ENCODE measurements around the gene ALK. TPM values are rescaled to one million over a fixed set of nuclear protein-coding genes. Genes with fewer than 3 reads are reported as not detected.

ALK gene
- polyA plus RNA-seq, 3 donors = not detected

DNA sequence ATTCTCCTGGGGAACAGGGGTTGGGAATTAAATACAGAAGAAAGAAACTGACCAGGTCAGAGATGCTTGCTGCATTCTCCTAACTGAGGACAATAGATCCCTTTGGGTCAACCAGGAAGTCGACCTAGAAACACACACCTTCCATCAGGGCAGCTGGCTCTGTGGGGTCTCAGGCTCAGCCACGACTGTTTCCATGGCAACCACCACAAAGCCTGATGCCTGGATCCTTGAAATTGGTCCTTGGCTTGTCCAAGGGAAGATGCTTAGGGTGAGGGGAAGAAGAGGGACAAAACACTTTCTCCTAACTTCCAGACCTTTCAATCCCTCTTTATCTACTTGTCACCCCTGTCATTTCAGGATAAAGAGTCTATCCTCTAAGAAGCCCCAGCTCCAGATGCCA is 194.4 kb downstream of the ALK start:
- whole genome bisulfite sequencing (ENCODE audit: insufficient coverage) = 67% methylated on average over 1 of the region's 2 CpGs

DNA sequence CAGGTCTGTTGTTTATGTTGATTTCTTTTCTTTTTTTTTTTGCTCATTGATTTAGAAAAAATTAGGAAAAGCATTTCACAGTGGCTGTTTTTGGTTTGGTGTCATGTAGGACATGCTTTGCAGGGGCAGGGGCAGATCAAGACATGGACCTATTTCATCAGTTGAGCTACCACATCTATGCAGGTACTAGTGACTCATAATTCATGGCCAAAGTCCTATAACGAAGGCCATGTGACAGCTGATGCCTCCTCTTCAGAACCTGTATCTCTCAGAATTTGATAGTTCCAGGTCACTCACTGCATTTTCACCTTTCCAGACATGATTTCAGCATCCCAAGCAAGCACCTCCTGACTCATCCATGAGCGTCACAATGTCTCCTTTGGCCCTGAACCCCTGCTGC is 195.8 kb downstream of the ALK start:
- Histone ChIP-seq H4K20me1 (ENCODE audit: insufficient read depth, low read length) (no peaks in the 10 kb centered on the region), H3K4me3 (replicated peaks in 1 of 3; ENCODE audit: low read depth in 2 of 3, low read length in 3 of 3) (no peak overlapping the region), H3K4me2 (replicated peaks; ENCODE audit: extremely low read depth, low read length, poor library complexity, severe bottlenecking) (no peak overlapping the region), H3K9ac (ENCODE audit: insufficient read depth, low read length, poor library complexity, severe bottlenecking) (no peak overlapping the region), H3K4me1 (ENCODE audit: control insufficient read depth in 1 of 2, insufficient read depth in 2 of 2, low read length in 2 of 2) (no peaks in the 10 kb centered on the region), H3K27me3 (ENCODE audit: control insufficient read depth in 2 of 2, insufficient read depth in 2 of 2, low read length in 2 of 2) (no peaks in the 10 kb centered on the region), H3K36me3 (replicated peaks in 1 of 2; ENCODE audit: control insufficient read depth in 1 of 2, insufficient read depth in 2 of 2, low read length in 2 of 2) (no peaks in the 10 kb centered on the region), H3K9me3 (replicated peaks in 1 of 2; ENCODE audit: control insufficient read depth in 1 of 2, insufficient read depth in 1 of 2, low read length in 2 of 2) (no peaks in the 10 kb centered on the region), H2AFZ (ENCODE audit: insufficient read depth, low read depth, low read length, poor library complexity, severe bottlenecking) (no peak overlapping the region), H3K79me2 (ENCODE audit: insufficient read depth, low read length) (no peaks in the 10 kb centered on the region), H3K27ac (ENCODE audit: low read depth in 1 of 2, low read length in 2 of 2) (no peak overlapping the region)
- no peak overlapping the region for H3K4me3 Mint-ChIP-seq
- TF ChIP-seq, protein P1, sequence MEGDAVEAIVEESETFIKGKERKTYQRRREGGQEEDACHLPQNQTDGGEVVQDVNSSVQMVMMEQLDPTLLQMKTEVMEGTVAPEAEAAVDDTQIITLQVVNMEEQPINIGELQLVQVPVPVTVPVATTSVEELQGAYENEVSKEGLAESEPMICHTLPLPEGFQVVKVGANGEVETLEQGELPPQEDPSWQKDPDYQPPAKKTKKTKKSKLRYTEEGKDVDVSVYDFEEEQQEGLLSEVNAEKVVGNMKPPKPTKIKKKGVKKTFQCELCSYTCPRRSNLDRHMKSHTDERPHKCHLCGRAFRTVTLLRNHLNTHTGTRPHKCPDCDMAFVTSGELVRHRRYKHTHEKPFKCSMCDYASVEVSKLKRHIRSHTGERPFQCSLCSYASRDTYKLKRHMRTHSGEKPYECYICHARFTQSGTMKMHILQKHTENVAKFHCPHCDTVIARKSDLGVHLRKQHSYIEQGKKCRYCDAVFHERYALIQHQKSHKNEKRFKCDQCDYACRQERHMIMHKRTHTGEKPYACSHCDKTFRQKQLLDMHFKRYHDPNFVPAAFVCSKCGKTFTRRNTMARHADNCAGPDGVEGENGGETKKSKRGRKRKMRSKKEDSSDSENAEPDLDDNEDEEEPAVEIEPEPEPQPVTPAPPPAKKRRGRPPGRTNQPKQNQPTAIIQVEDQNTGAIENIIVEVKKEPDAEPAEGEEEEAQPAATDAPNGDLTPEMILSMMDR (IDR thresholded peaks at IDR 0.05) = no peak
- H3K9me3 Mint-ChIP-seq = no peaks in the 10 kb centered on the region
- 88% methylated on average over 2 of the region's 2 CpGs for WGBS (ENCODE audit: insufficient coverage)
- no peak for DNase-seq
- H3K27ac Mint-ChIP-seq = no peak overlapping the region
- peaks cover 0 to 3% (median 1%) of the 10 kb centered on the region in 3 donors for H3K27me3 Mint-ChIP-seq (ENCODE audit: low read depth in 3 of 3)
- peaks cover 3% of the 10 kb centered on the region for H3K4me1 Mint-ChIP-seq
- H3K36me3 Mint-ChIP-seq = no peaks in the 10 kb centered on the region
- intact Hi-C loops (cut with micrococcal nuclease) = no loop called here

More for the DNA sequence above, 194.4 kb downstream of the ALK start:
- Histone ChIP-seq H4K20me1 (ENCODE audit: insufficient read depth, low read length) (no peaks in the 10 kb centered on the region), H3K4me1 (ENCODE audit: control insufficient read depth in 1 of 2, insufficient read depth in 2 of 2, low read length in 2 of 2) (no peaks in the 10 kb centered on the region), H3K9ac (ENCODE audit: insufficient read depth, low read length, poor library complexity, severe bottlenecking) (no peak overlapping the region), H3K79me2 (ENCODE audit: insufficient read depth, low read length) (no peaks in the 10 kb centered on the region), H3K4me2 (replicated peaks; ENCODE audit: extremely low read depth, low read length, poor library complexity, severe bottlenecking) (no peak overlapping the region), H3K27me3 (ENCODE audit: control insufficient read depth in 2 of 2, insufficient read depth in 2 of 2, low read length in 2 of 2) (no peaks in the 10 kb centered on the region), H3K4me3 (replicated peaks in 1 of 3; ENCODE audit: low read depth in 2 of 3, low read length in 3 of 3) (no peak overlapping the region), H3K27ac (ENCODE audit: low read depth in 1 of 2, low read length in 2 of 2) (no peak overlapping the region), H2AFZ (ENCODE audit: insufficient read depth, low read depth, low read length, poor library complexity, severe bottlenecking) (no peak overlapping the region), H3K9me3 (replicated peaks in 1 of 2; ENCODE audit: control insufficient read depth in 1 of 2, insufficient read depth in 1 of 2, low read length in 2 of 2) (no peaks in the 10 kb centered on the region), H3K36me3 (replicated peaks in 1 of 2; ENCODE audit: control insufficient read depth in 1 of 2, insufficient read depth in 2 of 2, low read length in 2 of 2) (no peaks in the 10 kb centered on the region)
- TF ChIP-seq, protein P1 (IDR thresholded peaks at IDR 0.05) = no peak
- no peaks in the 10 kb centered on the region for H3K9me3 Mint-ChIP-seq
- DNase-seq = no peak
- no peak overlapping the region for H3K4me3 Mint-ChIP-seq
- H3K27ac Mint-ChIP-seq = no peak overlapping the region
- peaks cover 0 to 3% (median 1%) of the 10 kb centered on the region in 3 donors for H3K27me3 Mint-ChIP-seq (ENCODE audit: low read depth in 3 of 3)
- intact Hi-C loops (cut with micrococcal nuclease) = no loop called here
- peaks cover 3% of the 10 kb centered on the region for H3K4me1 Mint-ChIP-seq
- H3K36me3 Mint-ChIP-seq = no peaks in the 10 kb centered on the region

Measured in CD14-positive monocyte (primary cell).